H1 (cell line): ENCODE measurements around the gene SMYD1.

Experiments used
- CTCF ChIP-seq, 3 experiments: IDR thresholded peaks; 1 replicate in 2 of 3; 2 replicates in 1 of 3; pipeline versions ENCODE4 v1.5.1 to v1.6.1; 2011; ENCODE audit warnings: low read length in 3 of 3, mild to moderate bottlenecking in 3 of 3, inconsistent platforms in 2 of 3, low read depth in 1 of 3, moderate library complexity in 1 of 3; ENCODE audit not compliant: insufficient read depth in 1 of 3; ENCODE audit errors: control extremely low read depth in 1 of 3
- EGR1 ChIP-seq: IDR thresholded peaks from 2 replicates; pipeline ENCODE4 v1.6.1; 2011; ENCODE audit warnings: low read depth, low read length, borderline replicate concordance
- GABPA ChIP-seq: IDR thresholded peaks from 2 replicates; pipeline ENCODE4 v1.6.1; 2011; ENCODE audit warnings: mild to moderate bottlenecking, low read length, moderate library complexity, borderline replicate concordance; ENCODE audit not compliant: insufficient read depth
- HDAC2 ChIP-seq, 2 experiments: fragments of 300-600 bp in 1 of 2; sonication (generic) in 1 of 2; IDR thresholded peaks; 2 replicates each; pipeline ENCODE4 v1.6.1; 2011 to 2012; ENCODE audit warnings: low read depth in 2 of 2, low read length in 2 of 2, mild to moderate bottlenecking in 2 of 2, moderate library complexity in 2 of 2, borderline replicate concordance in 1 of 2, inconsistent platforms in 1 of 2
- KDM1A ChIP-seq: fragments of 200-600, 300-600 bp; sonication (generic); IDR thresholded peaks from 2 replicates; pipeline ENCODE4 v1.7.1; 2016; ENCODE audit warnings: mild to moderate bottlenecking, low read length, borderline replicate concordance
- POLR2A ChIP-seq, 2 experiments: IDR thresholded peaks; 1 replicate in 1 of 2; 2 replicates in 1 of 2; pipeline ENCODE4 v1.6.1; 2011; ENCODE audit warnings: low read depth in 2 of 2, low read length in 2 of 2, mild to moderate bottlenecking in 2 of 2; ENCODE audit errors: control extremely low read depth in 1 of 2
- RAD21 ChIP-seq, 2 experiments: IDR thresholded peaks in 1 of 2; conservative IDR thresholded peaks in 1 of 2; 2 replicates each; pipeline ENCODE4 v1.6.1; 2011; ENCODE audit warnings: low read depth in 2 of 2, low read length in 2 of 2, improper control_type of control experiment in 1 of 2, inconsistent platforms in 1 of 2, mild to moderate bottlenecking in 1 of 2, moderate library complexity in 1 of 2
- SRF ChIP-seq: IDR thresholded peaks from 2 replicates; pipeline ENCODE4 v1.6.1; 2011; ENCODE audit warnings: mild to moderate bottlenecking, low read depth, low read length, moderate library complexity
- USF2 ChIP-seq: IDR thresholded peaks from 2 replicates; pipeline ENCODE4 v1.6.1; 2011; ENCODE audit warnings: low read length, improper control_type of control experiment

DNA sequence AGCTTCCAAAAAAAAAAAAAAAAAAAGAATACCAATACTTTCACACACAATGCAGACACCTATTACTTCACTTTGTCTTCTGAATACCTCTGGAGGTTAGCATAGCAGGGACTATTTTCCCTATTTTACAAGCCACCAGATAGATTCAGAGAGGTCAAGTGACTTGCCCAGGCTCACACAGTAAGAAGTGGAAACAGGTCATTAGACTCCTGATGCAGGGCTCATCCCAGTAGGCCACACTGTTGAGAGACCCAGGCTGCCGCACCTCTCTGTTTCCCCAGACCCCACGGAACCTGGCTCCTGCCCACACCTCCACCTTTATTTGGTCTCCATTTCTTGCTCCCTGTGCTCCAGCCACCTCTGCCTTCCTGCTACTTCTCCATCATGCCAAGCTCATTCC, 19.4 kb downstream of the SMYD1 start:
- TF ChIP-seq USF2: no peak
- TF ChIP-seq SRF: no peak
- TF ChIP-seq HDAC2 (IDR thresholded peaks at IDR 0.05; ENCODE audit: borderline replicate concordance in 1 of 2, low read depth in 2 of 2, low read length in 2 of 2): no peak
- TF ChIP-seq CTCF (IDR thresholded peaks at IDR 0.05; ENCODE audit: control extremely low read depth in 1 of 3, insufficient read depth in 1 of 3, low read depth in 1 of 3, low read length in 3 of 3): no peak
- no peak for TF ChIP-seq GABPA
- TF ChIP-seq EGR1: no peak
- TF ChIP-seq RAD21 (IDR thresholded peaks at IDR 0.05 in 1 of 2, conservative IDR thresholded peaks at IDR 0.05 in 1 of 2; ENCODE audit: low read depth in 2 of 2, low read length in 2 of 2): no peak
- TF ChIP-seq KDM1A: no peak
- no peak for TF ChIP-seq POLR2A (IDR thresholded peaks at IDR 0.05; ENCODE audit: control extremely low read depth in 1 of 2, low read depth in 2 of 2, low read length in 2 of 2)
